Mucosa of descending colon (tissue), 3 donors: Measurements from ENCODE around the gene SKOR1. TPM values are rescaled to one million over a fixed set of nuclear protein-coding genes. Genes with fewer than 3 reads are reported as not detected.

Experiments used
- ATAC-seq: fragments of 200-7000 bp; cut with Tn5 transposase; one replicate; pipeline ENCODE4 v1.9.1; 2020; ENCODE audit warnings: mild to moderate bottlenecking, moderate library complexity
- DNase-seq, 3 donors: peaks; one replicate each; pipeline ENCODE4 v3.0.0-alpha.2; 2020
- H3K36me3 ChIP-seq: fragments of 200-600 bp; one replicate; pipeline ENCODE4 v1.8.0; 2021; ENCODE audit warnings: low read depth, mild to moderate bottlenecking
- H3K4me1 ChIP-seq: fragments of 200-600 bp; one replicate; pipeline ENCODE4 v1.8.0; 2021; ENCODE audit warnings: low read depth, mild to moderate bottlenecking
- H3K4me3 ChIP-seq: fragments of 200-600 bp; one replicate; pipeline ENCODE4 v1.8.0; 2021; ENCODE audit warnings: mild to moderate bottlenecking
- H3K9me3 ChIP-seq: fragments of 200-600 bp; one replicate; pipeline ENCODE4 v1.8.0; 2021; ENCODE audit warnings: mild to moderate bottlenecking
- CTCF ChIP-seq: fragments of 200-600 bp; IDR thresholded peaks from one replicate; pipeline ENCODE4 v1.8.0; 2022; ENCODE audit warnings: antibody characterized with exemption, mild to moderate bottlenecking
- intact Hi-C, 2 donors: fragments of 100-400 bp; cut with DNase I in 1 of 2; cut with micrococcal nuclease in 1 of 2; formaldehyde crosslinking; loops; one replicate each; pipeline versions ENCODE4 v1.11.0 to v1.11.1; 2022; cut with DNase I, micrococcal nuclease
- total RNA-seq, 3 donors: library from RNA; stranded (reverse); fragmentation: NEBNext Ultra II Directional in 2 of 3; extraction: Animal tissue kit (Norgen Biotek cat#: 25700) in 2 of 3; gene quantifications; one replicate each; pipeline versions ENCODE4 v1.2.1 to v1.2.4, GENCODE V29; 2021 to 2023
- donor health status: DM: no; HTN: no; CAD: no; lungs with moderate emphysema.
- donor health status: DM: no; HTN: no; CAD: no.
- donor health status: DM: no; HTN: yes; CAD: no.

The SKOR1 gene
- total RNA-seq, 3 donors from 2014 or later = 0.34 to 0.63 (median 0.58) TPM

GRCh38 chr15:67788986-67789385, 36.3 kb upstream of the SKOR1 start:
- Histone ChIP-seq H3K4me1 (no peaks in the 10 kb centered on the region), H3K36me3 (no peaks in the 10 kb centered on the region), H3K9me3 (no peaks in the 10 kb centered on the region), H3K4me3 (no peak overlapping the region)
- DNase-seq (no peak), ATAC-seq (no peak)
- intact Hi-C loops = no loop called here
- TF ChIP-seq CTCF = no peak

GRCh38 chr15:67790610-67791319, 34.5 kb upstream of the SKOR1 start:
- no peak for DNase-seq
- H3K4me1 ChIP-seq = no peaks in the 10 kb centered on the region
- no peak overlapping the region for H3K4me3 ChIP-seq
- intact Hi-C loops = no loop called here
- H3K36me3 ChIP-seq = no peaks in the 10 kb centered on the region
- ATAC-seq = no peak
- no peak for TF ChIP-seq CTCF
- H3K9me3 ChIP-seq = no peaks in the 10 kb centered on the region

- no peaks in the 10 kb centered on the region for H3K36me3 ChIP-seq
- no peaks in the 10 kb centered on the region for H3K4me1 ChIP-seq
- no peak overlapping the region for H3K4me3 ChIP-seq
- TF ChIP-seq CTCF = no peak
- no peak for DNase-seq
- no peak for ATAC-seq
- no peaks in the 10 kb centered on the region for H3K9me3 ChIP-seq
- intact Hi-C loops = no loop called here
Measured at GRCh38 chr15:67792250-67792942, 32.9 kb upstream of the SKOR1 start.

- no peaks in the 10 kb centered on the region for H3K36me3 ChIP-seq
- no peak for TF ChIP-seq CTCF
- no peaks in the 10 kb centered on the region for H3K9me3 ChIP-seq
- ATAC-seq (no peak), DNase-seq (no peak)
- no peaks in the 10 kb centered on the region for H3K4me1 ChIP-seq
- intact Hi-C loops = no loop called here
- no peak overlapping the region for H3K4me3 ChIP-seq
Measured at GRCh38 chr15:67794832-67795574, 30.3 kb upstream of the SKOR1 start.

GRCh38 chr15:67796196-67797127, 28.8 kb upstream of the SKOR1 start:
- ATAC-seq (no peak), DNase-seq (no peak)
- Histone ChIP-seq H3K4me3 (no peak overlapping the region), H3K4me1 (no peaks in the 10 kb centered on the region), H3K9me3 (no peaks in the 10 kb centered on the region), H3K36me3 (no peaks in the 10 kb centered on the region)
- intact Hi-C loops = no loop called here
- TF ChIP-seq CTCF = no peak
